T-helper 17 cell (primary cell): ENCODE data around the gene FAM219A. TPM values are rescaled to one million over a fixed set of nuclear protein-coding genes. Genes with fewer than 3 reads are reported as not detected.

Experiments
- ATAC-seq: fragments of 150-1000 bp; cut with Tn5 transposase; 2 replicates; pipeline ENCODE4 v1.10.0; 2021; ENCODE audit warnings: mild to moderate bottlenecking, moderate library complexity
- DNase-seq, 3 donors: peaks; one replicate each; pipeline versions ENCODE4 v3.0.0 to v3.0.0-alpha.2; 2020 to 2021
- H3K9me3 ChIP-seq: one replicate; pipeline ENCODE4 v1.7.0; 2013; ENCODE audit warnings: low read length, mild to moderate bottlenecking; ENCODE audit not compliant: control insufficient read depth, poor library complexity, severe bottlenecking
- H3K27ac Mint-ChIP-seq: one replicate; pipeline ENCODE4 v1.8.0; 2022; ENCODE audit warnings: mild to moderate bottlenecking, moderate library complexity, mixed read lengths
- H3K27me3 Mint-ChIP-seq: one replicate; pipeline ENCODE4 v1.8.0; 2022; ENCODE audit warnings: mixed read lengths
- H3K36me3 Mint-ChIP-seq: one replicate; pipeline ENCODE4 v1.8.0; 2022; ENCODE audit warnings: low read depth, mixed read lengths
- H3K4me1 Mint-ChIP-seq: one replicate; pipeline ENCODE4 v1.8.0; 2022; ENCODE audit warnings: mild to moderate bottlenecking, mixed read lengths
- H3K4me3 Mint-ChIP-seq: one replicate; pipeline ENCODE4 v1.8.0; 2022; ENCODE audit warnings: mild to moderate bottlenecking, moderate library complexity, mixed read lengths
- total RNA-seq, 4 donors: library from RNA in 2 of 4; stranded (reverse) in 2 of 4; gene quantifications; one replicate each; pipeline ENCODE4 v1.2.3 and lab custom pipeline; 2022 to 2026

The FAM219A gene
- total RNA-seq, 2 donors from 2014 or later: 12.3 to 13.4 TPM

DNA sequence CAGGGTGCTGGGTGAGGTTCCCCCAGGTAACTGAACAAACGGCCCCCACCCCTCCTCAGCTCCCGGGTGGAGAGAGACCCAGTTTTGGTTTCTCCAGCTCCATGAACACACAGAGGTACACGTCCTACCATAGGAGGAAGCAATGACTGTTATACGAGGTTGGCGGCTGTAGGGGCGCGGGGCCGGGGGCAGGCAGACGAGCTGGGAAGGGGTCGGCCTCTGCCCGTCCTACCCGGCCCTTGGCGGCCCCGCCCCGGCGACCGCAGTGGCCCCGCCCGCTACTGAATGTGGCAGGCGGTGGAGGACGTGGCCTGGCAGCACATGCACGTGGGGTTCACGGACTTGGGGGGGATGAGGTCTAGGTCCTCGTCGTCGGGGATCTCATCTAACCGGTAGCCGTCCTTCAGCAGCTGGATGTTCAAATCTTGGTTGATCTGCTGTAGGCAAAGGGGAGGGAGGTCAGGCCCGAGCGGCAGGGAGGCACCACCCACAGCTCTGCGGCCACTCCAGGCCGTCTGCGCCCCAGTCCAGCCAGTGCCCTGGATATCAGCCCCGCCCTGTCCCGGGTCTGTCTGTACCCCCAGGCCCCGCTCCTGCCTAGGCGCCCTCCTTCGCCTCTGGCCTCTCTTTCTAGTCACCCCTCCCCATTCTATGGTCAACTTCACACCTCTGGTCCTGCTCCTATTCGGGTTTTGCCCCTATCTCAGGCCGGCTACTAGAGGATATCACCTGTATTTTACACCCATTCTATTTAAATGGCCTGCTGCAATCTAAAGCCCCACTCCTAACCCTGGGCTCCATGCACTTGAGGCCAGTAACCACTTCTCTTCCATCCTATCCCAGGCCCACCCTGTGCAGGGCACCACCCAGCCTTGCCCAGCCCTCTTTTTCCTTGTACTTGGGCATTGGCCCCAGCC, 57.4 kb downstream of the FAM219A start:
- H3K4me1 Mint-ChIP-seq: peaks cover 5% of the 10 kb centered on the region
- peaks cover 6% of the 10 kb centered on the region for H3K27me3 Mint-ChIP-seq
- peaks cover 16% of the 10 kb centered on the region for H3K36me3 Mint-ChIP-seq
- ATAC-seq (no peak), DNase-seq (no peak)
- no peaks in the 10 kb centered on the region for H3K9me3 ChIP-seq
- H3K4me3 Mint-ChIP-seq: no peak overlapping the region
- no peak overlapping the region for H3K27ac Mint-ChIP-seq

GRCh38 chr9:34400275-34400674, 58.1 kb downstream of the FAM219A start:
- DNase-seq (no peak), ATAC-seq (no peak)
- Mint-ChIP-seq H3K4me3 (no peak overlapping the region), H3K27me3 (peaks cover 6% of the 10 kb centered on the region), H3K4me1 (peaks cover 5% of the 10 kb centered on the region), H3K36me3 (peaks cover 16% of the 10 kb centered on the region), H3K27ac (no peak overlapping the region)
- H3K9me3 ChIP-seq: no peaks in the 10 kb centered on the region

DNA sequence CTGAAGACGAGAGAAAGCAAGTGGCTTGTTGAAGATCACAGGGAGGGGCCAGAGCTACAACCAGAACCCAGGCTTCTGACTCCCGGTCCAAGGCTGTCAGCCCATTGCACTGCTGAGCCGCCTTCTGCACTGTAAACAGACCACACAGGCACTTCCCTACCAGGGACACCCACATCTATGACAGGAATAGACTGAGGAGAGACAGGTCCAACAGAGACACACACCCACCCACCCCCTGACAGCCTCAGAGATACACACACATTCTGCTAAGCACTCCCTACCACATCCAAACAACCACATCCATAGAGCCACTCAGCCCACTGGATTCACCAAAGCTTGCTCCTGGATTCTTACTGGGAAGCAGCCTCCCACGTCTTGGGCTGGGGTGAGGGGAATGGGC, 58.6 kb downstream of the FAM219A start:
- ATAC-seq (no peak), DNase-seq (no peak)
- Mint-ChIP-seq H3K27ac (no peak overlapping the region), H3K4me1 (peaks cover 3% of the 10 kb centered on the region), H3K27me3 (peaks cover 6% of the 10 kb centered on the region), H3K4me3 (no peak overlapping the region), H3K36me3 (peaks cover 14% of the 10 kb centered on the region)
- H3K9me3 ChIP-seq: no peaks in the 10 kb centered on the region

DNA sequence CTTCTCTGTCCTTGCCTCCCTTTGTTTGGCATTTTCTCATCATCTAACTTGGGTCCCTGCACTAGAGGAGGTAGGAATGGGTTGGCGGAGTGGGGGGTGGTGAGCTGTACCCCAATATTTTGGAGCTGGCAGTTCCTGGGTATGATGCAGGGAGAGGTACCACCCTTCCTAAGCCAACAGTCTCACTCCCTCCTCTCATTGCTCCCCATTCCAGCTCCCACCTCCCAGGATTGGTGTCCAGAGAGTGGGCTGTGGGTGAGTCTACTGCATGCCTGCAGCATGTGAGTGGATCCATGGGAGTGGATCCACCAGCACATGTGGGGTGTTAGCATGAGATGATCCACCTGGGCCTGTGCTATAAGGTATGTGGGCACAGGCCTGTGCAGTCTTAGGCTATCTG, 59.5 kb downstream of the FAM219A start:
- H3K4me1 Mint-ChIP-seq: peaks cover 3% of the 10 kb centered on the region
- H3K4me3 Mint-ChIP-seq: no peak overlapping the region
- ATAC-seq (no peak), DNase-seq (no peak)
- peaks cover 11% of the 10 kb centered on the region for H3K36me3 Mint-ChIP-seq
- no peaks in the 10 kb centered on the region for H3K9me3 ChIP-seq
- peaks cover 6% of the 10 kb centered on the region for H3K27me3 Mint-ChIP-seq
- no peak overlapping the region for H3K27ac Mint-ChIP-seq

DNA sequence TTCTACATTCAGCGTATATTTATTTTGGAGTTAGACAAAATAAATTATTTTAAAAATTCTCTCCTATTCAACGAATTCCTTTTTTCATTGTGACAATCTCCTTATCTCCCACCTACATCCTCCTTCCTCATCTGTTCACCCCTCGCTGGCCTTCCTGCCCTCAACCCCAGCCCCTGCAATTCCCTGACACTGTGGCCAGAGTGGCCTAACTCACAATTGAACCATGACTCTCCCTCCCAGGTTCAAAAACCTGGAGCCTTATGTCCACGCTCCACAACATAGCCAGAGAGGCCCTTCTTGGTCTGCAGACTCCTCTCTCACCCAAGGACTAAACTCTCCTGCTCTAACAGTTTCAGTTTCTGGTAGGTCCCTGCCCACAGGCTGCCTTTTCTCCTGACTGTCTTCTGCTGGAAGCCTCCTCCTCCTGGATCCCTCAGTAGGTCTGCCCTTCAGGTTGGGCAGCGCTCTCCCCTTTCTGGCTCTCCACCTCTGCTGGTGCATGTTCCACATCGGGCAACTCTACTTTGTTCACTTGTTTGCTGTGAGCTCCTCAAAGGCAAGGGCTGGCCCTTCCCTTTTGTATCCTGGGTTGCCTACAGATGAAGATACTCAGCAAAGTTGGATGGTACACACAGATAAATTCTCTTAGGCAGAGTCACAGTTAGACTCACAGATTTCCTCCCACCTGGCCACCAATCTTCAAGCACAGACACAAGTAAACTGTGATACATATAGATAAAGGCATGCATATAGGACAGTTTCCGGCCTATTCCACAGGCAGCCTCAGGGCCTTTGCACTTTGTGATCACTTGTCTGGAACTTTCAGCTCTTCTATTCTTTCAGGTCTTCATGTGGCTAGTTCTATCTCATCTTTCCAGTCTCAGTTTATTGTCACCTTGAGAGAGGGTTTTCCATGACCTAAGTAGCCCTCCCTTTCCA, 61.8 kb downstream of the FAM219A start:
- no peaks in the 10 kb centered on the region for H3K9me3 ChIP-seq
- Mint-ChIP-seq H3K4me1 (peaks cover 3% of the 10 kb centered on the region), H3K27me3 (peaks cover 13% of the 10 kb centered on the region), H3K36me3 (peaks cover 5% of the 10 kb centered on the region), H3K27ac (no peak overlapping the region), H3K4me3 (no peak overlapping the region)
- ATAC-seq (no peak), DNase-seq (no peak)

GRCh38 chr9:34392511-34392910, 65.9 kb downstream of the FAM219A start:
- DNase-seq (no peak), ATAC-seq (no peak)
- Mint-ChIP-seq H3K4me1 (no peaks in the 10 kb centered on the region), H3K36me3 (peaks cover 2% of the 10 kb centered on the region), H3K27me3 (peaks cover 13% of the 10 kb centered on the region), H3K27ac (no peak overlapping the region), H3K4me3 (no peak overlapping the region)
- no peaks in the 10 kb centered on the region for H3K9me3 ChIP-seq

GRCh38 chr9:34387239-34387638, 71.1 kb downstream of the FAM219A start:
- DNase-seq: no peak
- H3K27me3 Mint-ChIP-seq: peaks cover 10% of the 10 kb centered on the region
- peaks cover 8% of the 10 kb centered on the region for H3K4me1 Mint-ChIP-seq
- H3K36me3 Mint-ChIP-seq: no peaks in the 10 kb centered on the region
- H3K27ac Mint-ChIP-seq: no peak overlapping the region
- ATAC-seq: no peak
- no peaks in the 10 kb centered on the region for H3K9me3 ChIP-seq
- no peak overlapping the region for H3K4me3 Mint-ChIP-seq

- DNase-seq (no peak), ATAC-seq (no peak)
- Mint-ChIP-seq H3K36me3 (no peaks in the 10 kb centered on the region), H3K4me1 (peaks cover 10% of the 10 kb centered on the region), H3K27ac (no peak overlapping the region), H3K27me3 (peaks cover 7% of the 10 kb centered on the region), H3K4me3 (no peak overlapping the region)
- H3K9me3 ChIP-seq: no peaks in the 10 kb centered on the region
Observed at GRCh38 chr9:34386656-34387055, 71.7 kb downstream of the FAM219A start.

GRCh38 chr9:34385561-34386230, 72.7 kb downstream of the FAM219A start:
- H3K36me3 Mint-ChIP-seq: no peaks in the 10 kb centered on the region
- no peak for DNase-seq
- H3K4me3 Mint-ChIP-seq: no peak overlapping the region
- no peak for ATAC-seq
- H3K4me1 Mint-ChIP-seq: peaks cover 19% of the 10 kb centered on the region
- peak overlapping the region; percentile 54 for H3K27ac Mint-ChIP-seq
- no peaks in the 10 kb centered on the region for H3K27me3 Mint-ChIP-seq
- no peaks in the 10 kb centered on the region for H3K9me3 ChIP-seq

GRCh38 chr9:34384368-34385165, 73.8 kb downstream of the FAM219A start:
- no peaks in the 10 kb centered on the region for H3K27me3 Mint-ChIP-seq
- DNase-seq: no peak
- H3K4me3 Mint-ChIP-seq: no peak overlapping the region
- no peaks in the 10 kb centered on the region for H3K9me3 ChIP-seq
- H3K36me3 Mint-ChIP-seq: no peaks in the 10 kb centered on the region
- ATAC-seq: no peak
- peaks cover 28% of the 10 kb centered on the region for H3K4me1 Mint-ChIP-seq
- no peak overlapping the region for H3K27ac Mint-ChIP-seq

DNA sequence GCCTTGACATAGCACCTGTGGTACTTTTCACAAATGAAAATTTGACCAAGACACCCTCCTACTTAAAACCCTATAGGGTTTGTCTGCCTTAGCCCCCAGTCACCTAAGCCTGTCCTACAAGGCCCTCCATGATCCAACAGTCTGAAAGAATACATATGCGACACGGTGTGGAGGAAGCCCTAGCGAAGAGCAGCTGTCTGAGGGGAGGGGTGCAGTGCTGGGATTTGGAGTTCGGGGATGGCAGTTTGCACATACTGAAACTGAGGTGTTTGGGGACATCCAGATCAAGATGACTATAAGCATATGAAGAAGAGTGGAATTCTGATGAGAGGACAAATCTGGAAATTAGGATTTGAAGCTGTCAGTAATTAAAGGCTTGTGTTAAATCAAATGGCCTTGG, 74.5 kb downstream of the FAM219A start:
- Mint-ChIP-seq H3K27ac (no peak overlapping the region), H3K27me3 (no peaks in the 10 kb centered on the region), H3K36me3 (no peaks in the 10 kb centered on the region), H3K4me1 (peaks cover 33% of the 10 kb centered on the region), H3K4me3 (no peak overlapping the region)
- DNase-seq (no peak), ATAC-seq (no peak)
- H3K9me3 ChIP-seq: no peaks in the 10 kb centered on the region

DNA sequence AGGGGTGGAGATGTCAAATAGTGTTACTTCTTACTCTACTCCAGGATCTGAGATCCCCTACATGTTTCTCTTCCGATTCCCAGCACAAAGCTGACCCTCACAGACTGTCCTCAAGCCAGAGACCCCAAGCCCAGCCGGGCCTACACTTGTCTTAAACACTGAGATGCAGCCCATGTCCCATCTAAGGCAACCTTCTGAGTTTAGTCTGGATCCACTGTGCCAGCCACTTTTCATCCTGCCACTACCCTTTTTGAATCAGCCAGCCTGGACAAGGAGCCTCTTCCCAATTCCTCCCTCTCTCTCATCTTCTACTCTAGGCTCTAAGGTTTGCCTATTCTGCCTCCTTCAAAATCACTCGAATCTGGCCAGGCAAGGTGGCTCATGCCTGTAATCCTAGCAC, 75.5 kb downstream of the FAM219A start:
- peaks cover 38% of the 10 kb centered on the region for H3K4me1 Mint-ChIP-seq
- ATAC-seq: no peak

More for the DNA sequence above, 75.5 kb downstream of the FAM219A start:
- no peaks in the 10 kb centered on the region for H3K9me3 ChIP-seq
- H3K4me3 Mint-ChIP-seq: no peak overlapping the region
- DNase-seq: no peak
- H3K27me3 Mint-ChIP-seq: no peaks in the 10 kb centered on the region
- no peak overlapping the region for H3K27ac Mint-ChIP-seq
- no peaks in the 10 kb centered on the region for H3K36me3 Mint-ChIP-seq
